Testis (tissue), 3 donors: ENCODE results near the gene ANXA6. TPM values are rescaled to one million over a fixed set of nuclear protein-coding genes. Genes with fewer than 3 reads are reported as not detected.

Experiments
- DNase-seq: peaks from one replicate; pipeline ENCODE4 v3.0.0-alpha.2; 2019
- H3K27ac ChIP-seq, 2 donors: fragments of 200-600 bp; sonication (generic); one replicate each; pipeline ENCODE4 v1.5.1; 2019
- H3K27me3 ChIP-seq: fragments of 200-600 bp; sonication (generic); one replicate; pipeline ENCODE4 v1.5.1; 2019
- H3K36me3 ChIP-seq: fragments of 200-600 bp; sonication (generic); one replicate; pipeline ENCODE4 v1.5.1; 2017; ENCODE audit warnings: low read depth; ENCODE audit errors: missing control alignments
- H3K4me1 ChIP-seq: fragments of 200-600 bp; sonication (generic); one replicate; pipeline ENCODE4 v1.5.1; 2019
- H3K4me3 ChIP-seq, 2 donors: fragments of 200-600 bp; sonication (generic); one replicate each; pipeline ENCODE4 v1.5.1; 2017 to 2019
- H3K9me3 ChIP-seq: fragments of 200-600 bp; sonication (generic); one replicate; pipeline ENCODE4 v1.5.1; 2017
- CTCF ChIP-seq, 3 experiments: fragments of 450-650 bp in 2 of 3; fragments of 200-600 bp in 1 of 3; sonication (generic) in 1 of 3; IDR thresholded peaks; one replicate each; pipeline ENCODE4 v1.5.1; 2016 to 2019; ENCODE audit warnings: antibody characterized with exemption in 3 of 3, mild to moderate bottlenecking in 2 of 3, moderate library complexity in 1 of 3
- POLR2A ChIP-seq: fragments of 450-650 bp; IDR thresholded peaks from one replicate; pipeline ENCODE4 v1.6.1; 2017; ENCODE audit warnings: antibody characterized with exemption, mild to moderate bottlenecking, moderate library complexity
- WGBS, 2 donors: methylation state at CpG; one replicate each; pipeline ENCODE4 v1.1.5; 2018; 5-methylcytosine and 5-hydroxymethylcytosine counted together
- intact Hi-C: fragments of 100-400 bp; cut with DNase I; formaldehyde crosslinking; loops from one replicate; pipeline ENCODE4 v1.15.1; 2023; ENCODE audit warnings: low total_unique reads
- polyA plus RNA-seq: library from polyadenylated mRNA; stranded (reverse); fragments of 350-450 nt; fragmentation: Illumina TruSeq; extraction: RNeasy Lipid Tissue Mini Kit (QIAGEN cat#74804); gene quantifications from one replicate; pipeline ENCODE4 v1.2.3, GENCODE V29; 2014; ENCODE audit warnings: low read depth, low replicate concordance; ENCODE audit not compliant: insufficient read depth
- total RNA-seq, 2 donors: library from RNA; depleted of rRNA; stranded (reverse); fragments of >200 nt; gene quantifications; one replicate each; pipeline ENCODE4 v1.2.3, GENCODE V29; 2016

ANXA6 gene
- total and polyA plus RNA-seq, 3 donors from 2014 or later, result 116 to 180 (median 152) TPM

- no peak for DNase-seq
- intact Hi-C loops, result no loop called here
- Histone ChIP-seq H3K36me3 (no peaks in the 10 kb centered on the region), H3K4me1 (peaks cover 22% of the 10 kb centered on the region), H3K4me3 (no peak overlapping the region), H3K27ac (no peak overlapping the region), H3K9me3 (no peaks in the 10 kb centered on the region), H3K27me3 (no peaks in the 10 kb centered on the region)
- WGBS, 2 donors, result 65 to 88% methylated on average over 5 of the region's 5 CpGs
- TF ChIP-seq CTCF (IDR thresholded peaks at IDR 0.05) (no peak), POLR2A (no peak)
Observed at GRCh38 chr5:151104795-151105194, 52.8 kb downstream of the ANXA6 start.

- H3K27ac ChIP-seq, result peak overlapping the region in 1 of 2 donors; percentile 34
Observed at GRCh38 chr5:151101746-151102145, 55.8 kb downstream of the ANXA6 start.

GRCh38 chr5:151101151-151101550, 56.4 kb downstream of the ANXA6 start:
- Histone ChIP-seq H3K27ac (peak overlapping the region; percentile 34 to 58), H3K36me3 (no peaks in the 10 kb centered on the region), H3K4me3 (no peak overlapping the region), H3K9me3 (no peaks in the 10 kb centered on the region), H3K27me3 (no peaks in the 10 kb centered on the region), H3K4me1 (peaks cover 17% of the 10 kb centered on the region)
- TF ChIP-seq POLR2A, result no peak
- TF ChIP-seq CTCF (IDR thresholded peaks at IDR 0.05), result no peak
- intact Hi-C loops, result no loop called here
- DNase-seq, result no peak
- WGBS, 2 donors, result 45 to 54% methylated on average over 7 to 9 of the region's 9 CpGs

More at GRCh38 chr5:151101746-151102145, 55.8 kb downstream of the ANXA6 start:
- Histone ChIP-seq H3K4me3 (no peak overlapping the region), H3K36me3 (no peaks in the 10 kb centered on the region), H3K4me1 (peaks cover 15% of the 10 kb centered on the region), H3K9me3 (no peaks in the 10 kb centered on the region), H3K27me3 (no peaks in the 10 kb centered on the region)
- no peak for DNase-seq
- TF ChIP-seq POLR2A (no peak), CTCF (IDR thresholded peaks at IDR 0.05) (no peak)
- 73 to 89% methylated on average over 4 of the region's 4 CpGs for WGBS, 2 donors
- intact Hi-C loops, result no loop called here

- intact Hi-C loops, result no loop called here
- no peak for DNase-seq
- TF ChIP-seq POLR2A, result no peak
- no peak for TF ChIP-seq CTCF (IDR thresholded peaks at IDR 0.05)
- Histone ChIP-seq H3K36me3 (no peaks in the 10 kb centered on the region), H3K27me3 (no peaks in the 10 kb centered on the region), H3K4me1 (peaks cover 22% of the 10 kb centered on the region), H3K27ac (peak overlapping the region in 1 of 2 donors; percentile 58), H3K4me3 (no peak overlapping the region), H3K9me3 (no peaks in the 10 kb centered on the region)
- WGBS, 2 donors, result 67 to 74% methylated on average over 4 of the region's 4 CpGs
Observed at GRCh38 chr5:151100681-151101080, 56.9 kb downstream of the ANXA6 start.

- Histone ChIP-seq H3K36me3 (no peaks in the 10 kb centered on the region), H3K4me1 (peaks cover 42% of the 10 kb centered on the region), H3K4me3 (no peak overlapping the region), H3K27ac (no peak overlapping the region), H3K9me3 (no peaks in the 10 kb centered on the region), H3K27me3 (no peaks in the 10 kb centered on the region)
- no peak for DNase-seq
- 72 to 79% methylated on average over 4 of the region's 4 CpGs for WGBS, 2 donors
- TF ChIP-seq POLR2A (no peak), CTCF (IDR thresholded peaks at IDR 0.05) (no peak)
- intact Hi-C loops, result no loop called here
Observed at GRCh38 chr5:151098768-151099121, 58.8 kb downstream of the ANXA6 start.
